HG03520 (cell line): ENCODE results near the gene SNF8.

Source experiments
- ATAC-seq: cut with Tn5 transposase; IDR thresholded peaks from one replicate; pipeline ENCODE4 v1.9.1; 2021; ENCODE audit warnings: mild to moderate bottlenecking, moderate library complexity; ENCODE audit not compliant: unreplicated experiment

The SNF8 gene

DNA sequence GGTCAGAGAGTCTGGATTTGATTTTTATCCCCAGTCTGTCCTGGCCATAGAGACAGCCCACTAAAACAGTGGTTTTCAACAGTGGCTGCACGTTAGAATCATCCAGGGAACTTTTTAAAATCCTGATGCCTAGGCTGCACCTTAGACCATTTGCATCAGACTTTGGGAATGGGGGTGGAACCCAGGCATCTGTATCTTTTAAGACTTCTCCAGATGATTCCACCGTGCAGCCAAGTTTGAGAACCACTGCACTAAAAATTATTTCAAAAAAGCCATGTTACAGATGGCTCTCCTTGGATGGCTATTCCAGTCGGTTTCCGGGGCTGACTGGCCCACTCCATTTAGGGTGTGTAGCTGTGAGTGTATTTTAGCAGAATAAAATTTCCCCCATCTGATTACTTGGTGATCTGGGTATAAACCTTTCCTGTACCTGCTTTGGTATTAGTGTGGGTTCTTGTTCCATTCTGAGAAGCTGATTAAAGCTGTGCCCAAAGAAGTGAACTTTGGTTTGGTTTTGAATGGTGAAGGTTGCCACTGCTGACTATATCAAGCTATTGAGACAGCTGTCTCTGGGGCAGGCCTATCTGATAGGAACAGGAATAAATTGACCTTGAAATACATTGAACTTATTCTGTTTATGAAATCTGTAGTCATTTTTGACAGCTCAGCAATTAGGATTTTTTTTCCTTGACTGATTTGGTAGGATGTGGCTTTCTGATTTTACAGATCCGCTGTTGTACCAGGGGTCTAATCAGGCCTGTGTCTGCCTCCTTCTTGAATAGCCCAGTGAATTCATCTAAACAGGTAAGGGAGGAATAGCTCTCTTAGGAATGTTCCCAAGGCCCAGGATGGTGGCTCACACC is 50.8 kb downstream of the SNF8 start:
- no peak for ATAC-seq

DNA sequence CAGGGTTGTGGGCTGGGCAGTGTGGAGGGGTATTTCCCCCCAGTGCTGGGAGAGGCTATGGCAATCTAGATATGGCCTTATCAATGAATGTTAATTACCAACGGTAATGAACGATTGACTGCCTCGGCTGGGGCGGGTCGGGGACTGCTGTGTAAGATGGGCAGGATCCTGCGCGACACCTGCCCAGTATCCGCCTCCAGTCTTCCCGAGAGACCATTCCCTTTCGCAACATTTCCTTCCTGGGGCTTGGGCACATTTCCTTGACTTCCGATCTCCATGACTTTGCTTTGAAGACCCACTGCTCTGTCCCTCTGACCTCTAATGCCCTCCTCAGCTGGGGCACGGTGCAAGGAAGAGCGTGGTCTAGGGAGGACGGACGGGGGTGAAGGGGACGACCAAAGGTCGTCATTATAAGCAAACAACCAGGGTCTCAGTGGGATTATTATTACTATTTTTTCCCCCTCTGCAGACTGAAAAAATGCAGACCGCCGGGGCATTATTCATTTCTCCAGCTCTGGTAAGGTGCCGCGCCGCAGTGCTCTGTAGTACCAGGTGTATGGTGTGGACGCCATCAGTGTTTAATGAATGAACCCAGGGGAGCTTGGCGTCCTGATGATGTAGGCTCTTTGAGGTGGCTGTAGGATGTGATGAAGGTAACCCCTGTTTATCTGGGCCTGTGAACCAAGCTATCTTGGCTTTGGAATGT is 51.5 kb downstream of the SNF8 start:
- no peak for ATAC-seq

DNA sequence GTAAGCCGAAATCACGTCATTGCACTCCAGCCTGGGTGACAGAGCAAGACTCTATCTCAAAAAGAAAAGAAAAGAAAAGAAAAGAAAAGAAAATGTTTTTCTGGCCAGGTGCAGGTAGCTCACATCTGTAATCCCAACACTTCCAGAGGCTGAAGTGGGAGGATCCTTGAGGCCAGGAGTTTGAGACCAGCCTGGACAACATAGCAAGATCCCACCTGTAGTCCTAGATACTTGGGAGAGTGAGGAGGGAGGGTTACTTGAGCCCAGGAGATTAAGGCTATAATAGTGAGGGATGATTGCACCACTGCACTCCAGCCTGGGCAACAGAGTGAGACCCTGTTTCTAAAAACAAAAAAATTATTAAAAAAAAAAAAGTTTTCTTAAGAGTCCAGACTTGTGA is 54.6 kb downstream of the SNF8 start:
- no peak for ATAC-seq

DNA sequence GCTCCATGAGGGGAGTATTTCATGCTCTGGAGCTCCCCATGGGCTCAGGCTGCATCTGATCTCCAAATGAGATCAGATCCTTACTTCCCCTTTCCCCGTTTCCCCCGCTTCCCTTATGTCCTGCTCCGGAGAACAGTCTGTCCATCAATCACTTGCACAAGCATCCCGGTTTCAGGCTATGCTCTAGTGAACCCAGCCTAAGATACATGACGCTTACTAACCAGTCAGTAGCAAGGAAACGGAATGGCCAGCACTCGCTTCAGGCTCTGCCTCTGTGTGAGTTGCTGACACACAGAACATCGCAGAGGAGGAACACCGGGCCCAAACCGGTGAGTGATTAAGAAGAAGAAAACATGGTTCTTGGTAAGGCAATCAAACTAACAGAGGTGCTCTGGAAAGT is 61.5 kb downstream of the SNF8 start:
- no peak for ATAC-seq

DNA sequence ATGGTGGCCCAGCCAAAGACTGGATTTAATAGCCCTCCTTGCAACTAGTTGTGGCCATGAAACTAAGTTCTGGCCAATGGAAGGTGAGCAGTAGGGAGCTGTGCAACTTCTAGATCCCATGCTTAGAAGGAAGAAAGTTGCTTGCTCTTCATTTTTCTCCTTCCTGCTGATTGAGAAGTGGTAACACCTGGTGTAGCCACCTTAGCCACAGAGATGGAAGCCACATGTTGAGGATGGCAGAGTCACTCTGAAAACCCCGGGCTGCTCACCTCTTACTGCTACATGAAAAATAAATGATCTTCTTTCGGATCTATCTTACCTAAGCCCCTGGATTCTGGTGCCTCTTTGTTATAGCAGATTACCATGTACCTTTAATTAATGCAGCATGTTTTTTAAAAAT is 62.4 kb downstream of the SNF8 start:
- no peak for ATAC-seq
